GM21786 (cell line): ENCODE results near the gene GSG1.
"Not testable (repeated sequence)": the region's sequence is repeated elsewhere in the genome, so short reads cannot be mapped to it uniquely, and the experiment has no call there.

Experiments
- ATAC-seq: cut with Tn5 transposase; IDR thresholded peaks from one replicate; pipeline ENCODE4 v1.9.1; 2021; ENCODE audit not compliant: unreplicated experiment

The GSG1 gene

DNA sequence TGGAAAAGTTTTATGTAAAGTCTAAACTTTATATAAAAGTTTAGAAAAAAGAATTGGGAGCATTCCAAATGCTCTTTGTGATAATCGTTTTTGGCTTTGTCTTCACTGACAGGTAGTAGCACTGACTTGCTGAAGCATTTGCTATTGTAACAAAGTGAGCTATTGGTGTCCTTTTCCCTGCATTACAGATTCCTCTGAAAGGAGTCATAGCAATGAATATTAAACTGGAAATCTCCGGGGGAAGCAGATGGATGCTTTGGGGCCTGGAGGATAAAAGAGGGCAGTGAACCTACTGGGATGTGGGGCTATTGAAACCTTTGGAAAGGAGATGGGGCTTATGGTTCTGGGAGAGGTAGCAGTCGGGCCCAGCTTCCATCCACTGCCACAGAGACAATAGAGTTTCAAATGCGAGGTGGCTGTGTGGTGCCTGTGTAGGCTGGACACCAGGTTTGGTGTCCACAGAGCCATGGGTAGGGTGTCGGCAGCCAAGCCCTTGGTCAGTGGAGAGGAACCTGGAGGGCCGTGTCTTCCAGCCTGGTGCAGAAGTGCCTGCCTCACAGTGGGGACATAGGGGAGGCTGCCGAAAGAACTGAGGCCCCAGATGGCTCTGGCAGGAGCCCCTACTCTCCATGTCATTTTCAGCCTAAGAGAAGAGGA, 10.1 kb downstream of the GSG1 start:
- no peak for ATAC-seq

DNA sequence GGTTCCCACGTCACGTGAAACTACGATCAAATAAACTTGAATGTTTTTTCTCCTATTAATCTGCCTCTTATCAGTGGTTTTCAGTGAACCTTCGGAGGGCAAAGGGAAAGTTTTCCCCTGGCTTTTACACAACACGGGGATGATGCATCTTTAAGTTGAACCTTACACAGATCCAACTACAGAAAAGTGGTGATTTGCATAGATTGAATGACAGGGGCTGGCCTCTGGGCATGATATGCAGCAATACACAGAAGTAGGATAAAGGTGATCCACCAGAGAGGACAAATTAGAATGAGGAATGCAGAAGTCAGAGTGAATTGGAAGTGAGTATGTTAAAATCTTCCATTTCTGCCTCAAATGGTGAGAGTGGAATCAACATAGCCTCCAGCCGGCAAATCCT, 11.6 kb downstream of the GSG1 start:
- ATAC-seq = no peak

DNA sequence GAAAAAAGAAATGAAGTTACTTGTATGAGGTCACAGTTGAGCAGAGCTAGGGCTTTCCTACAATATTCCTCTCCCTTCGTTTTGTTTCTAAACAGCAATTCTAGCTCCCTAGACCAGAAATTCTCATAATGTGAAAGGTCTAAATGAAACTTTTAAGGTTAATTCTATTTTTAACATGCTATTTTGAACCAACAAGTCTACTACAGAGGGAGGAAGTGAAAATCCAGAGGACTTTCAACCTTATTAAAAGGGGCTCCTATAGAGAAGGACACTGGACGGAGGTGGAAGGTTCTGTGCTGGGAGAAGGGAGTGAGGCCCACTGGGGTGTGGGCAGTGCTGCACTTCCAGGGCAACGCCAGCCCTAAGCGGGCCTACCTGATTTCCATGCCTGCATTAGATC, 13.4 kb downstream of the GSG1 start:
- ATAC-seq = peak; percentile 46

DNA sequence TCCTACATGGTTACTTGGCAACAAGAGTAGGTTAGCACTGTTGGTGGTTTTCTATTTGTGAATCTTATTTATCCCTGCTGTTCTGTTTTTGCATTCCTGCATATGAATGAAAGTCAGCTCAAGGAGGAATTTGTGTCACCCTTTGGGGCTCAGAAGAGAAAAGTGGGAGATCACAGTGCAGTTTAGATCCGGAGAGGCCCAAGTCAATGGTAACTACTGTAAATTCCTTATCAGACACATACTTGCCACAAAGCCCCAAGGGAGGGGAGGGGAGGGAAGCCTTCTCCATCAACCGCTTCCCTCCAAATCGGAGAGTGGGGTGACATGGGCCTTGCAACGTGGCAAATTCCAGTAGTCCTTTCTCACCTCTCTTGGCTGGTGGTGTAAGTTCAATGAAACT, 15.0 kb downstream of the GSG1 start:
- ATAC-seq = no peak

DNA sequence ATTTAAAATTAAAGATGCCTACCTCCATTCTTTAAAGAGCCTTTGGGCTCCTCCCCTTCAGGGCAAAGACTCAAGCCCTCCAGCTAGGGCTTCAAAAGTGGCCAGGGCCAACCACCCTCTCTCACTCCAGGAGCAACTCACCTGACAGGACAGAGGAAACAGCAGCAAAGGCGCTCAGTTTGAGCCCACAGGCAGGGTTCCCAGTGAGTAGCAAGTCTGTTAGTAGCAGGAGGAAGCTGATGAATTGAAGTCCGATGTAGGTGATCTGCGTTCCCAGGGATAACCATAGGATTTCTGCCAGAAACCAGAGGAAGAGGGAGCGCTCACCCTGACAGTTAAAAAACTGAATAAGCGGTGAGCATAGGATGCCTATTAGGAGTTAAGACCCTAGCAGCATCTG, 15.7 kb downstream of the GSG1 start:
- no peak for ATAC-seq

DNA sequence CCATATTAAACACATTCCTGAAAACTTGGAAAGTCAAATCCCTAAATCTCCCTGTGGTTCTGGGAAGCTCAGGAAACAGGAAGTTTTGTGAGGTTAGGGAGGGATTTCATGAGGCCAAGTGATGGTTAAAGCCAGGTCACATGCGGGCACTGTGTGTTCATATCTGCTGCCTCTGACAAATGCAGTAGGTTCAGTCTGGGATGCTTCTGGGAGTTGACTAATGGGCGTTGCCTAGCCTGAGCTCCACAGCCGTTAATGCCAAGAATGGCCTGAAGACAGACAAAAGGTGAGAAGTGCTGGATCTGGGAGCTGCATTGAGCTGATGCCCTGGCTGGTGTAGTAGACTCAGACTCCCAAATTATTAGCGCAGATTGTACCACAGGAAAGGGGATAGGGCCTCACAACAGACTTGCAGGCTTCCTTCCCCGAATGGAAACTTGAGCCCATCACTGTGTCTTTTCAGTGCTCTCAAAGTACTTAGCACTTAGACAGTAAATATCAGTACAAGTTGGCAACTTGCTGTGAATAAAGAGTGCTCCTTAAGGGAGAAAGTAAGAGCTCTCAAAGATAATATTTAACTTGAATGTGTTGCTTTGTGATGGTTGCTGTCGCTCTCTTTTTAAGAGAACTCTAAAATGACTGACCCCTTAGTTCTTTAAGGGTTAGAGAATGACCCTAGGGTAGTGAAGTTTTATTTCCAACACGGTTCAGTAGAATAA, 17.3 kb downstream of the GSG1 start:
- no peak for ATAC-seq

DNA sequence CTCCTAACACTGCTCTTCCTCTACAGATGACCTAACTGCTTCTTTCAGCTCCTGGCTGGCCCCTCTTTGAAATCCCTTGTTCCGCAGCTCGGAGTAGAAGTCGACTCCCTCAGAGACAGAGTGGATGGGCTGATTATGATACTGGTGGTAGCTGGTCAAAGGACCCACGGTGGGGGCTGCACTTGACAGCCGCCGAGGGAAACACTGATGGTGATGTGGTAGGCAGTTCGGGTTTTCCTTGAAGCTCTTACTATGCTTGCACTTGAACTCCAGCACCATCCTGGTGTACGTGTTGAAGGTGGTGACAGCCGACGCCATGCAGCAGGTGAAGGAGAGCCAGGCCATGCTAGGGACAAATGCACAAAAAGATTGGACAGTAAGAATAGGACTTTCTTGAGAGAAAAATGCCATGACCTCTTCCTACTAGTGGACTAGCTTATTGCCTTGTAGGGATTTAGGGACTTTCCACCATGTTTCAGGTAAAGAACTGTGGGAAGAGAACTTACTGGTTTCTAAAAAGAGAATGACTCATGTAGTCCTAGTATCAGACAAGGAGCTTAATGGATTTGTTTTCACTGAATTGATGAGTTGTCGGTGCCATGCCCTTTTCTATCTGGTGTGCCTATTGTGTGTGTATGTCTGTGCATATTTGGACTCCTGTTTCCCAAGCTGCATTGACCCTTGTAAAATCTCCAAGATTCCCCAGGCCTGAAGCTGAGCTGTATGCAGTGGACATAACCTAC, 18.4 kb downstream of the GSG1 start:
- no peak for ATAC-seq

DNA sequence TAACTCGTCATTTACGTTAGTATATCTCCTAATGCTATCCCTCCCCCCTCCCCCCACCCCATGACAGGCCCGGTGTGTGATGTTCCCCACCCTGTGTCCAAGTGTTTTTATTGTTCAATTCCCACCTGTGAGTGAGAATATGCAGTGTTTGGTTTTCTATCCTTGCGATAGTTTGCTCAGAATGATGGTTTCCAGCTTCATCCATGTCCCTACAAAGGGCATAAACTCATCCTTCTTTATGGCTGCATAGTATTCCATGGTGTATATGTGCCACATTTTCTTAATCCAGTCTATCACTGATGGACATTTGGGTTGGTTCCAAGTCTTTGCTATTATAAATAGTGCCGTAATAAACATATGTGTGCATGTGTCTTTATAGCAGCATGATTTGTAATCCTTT, 19.8 kb downstream of the GSG1 start:
- ATAC-seq = not testable (repeated sequence)

DNA sequence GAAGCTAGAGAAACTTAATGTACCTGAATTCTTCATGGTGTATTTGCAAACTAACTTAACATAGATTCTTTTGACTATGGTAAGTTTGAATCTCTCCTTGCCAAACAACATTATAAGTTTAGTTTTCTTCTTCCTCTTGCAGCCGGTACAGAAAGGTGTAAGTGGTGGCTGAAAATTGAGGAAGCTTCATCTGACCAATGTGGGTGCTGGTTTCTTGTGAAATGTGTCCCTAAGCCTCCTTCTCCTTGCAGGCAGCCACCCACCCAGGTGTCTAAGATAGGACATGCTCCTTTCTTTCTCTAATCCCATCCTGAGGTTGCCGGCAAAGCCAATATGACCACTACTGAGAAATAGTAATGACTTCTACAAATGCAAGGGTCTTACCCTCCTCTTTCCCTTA, 20.6 kb downstream of the GSG1 start:
- ATAC-seq = no peak

DNA sequence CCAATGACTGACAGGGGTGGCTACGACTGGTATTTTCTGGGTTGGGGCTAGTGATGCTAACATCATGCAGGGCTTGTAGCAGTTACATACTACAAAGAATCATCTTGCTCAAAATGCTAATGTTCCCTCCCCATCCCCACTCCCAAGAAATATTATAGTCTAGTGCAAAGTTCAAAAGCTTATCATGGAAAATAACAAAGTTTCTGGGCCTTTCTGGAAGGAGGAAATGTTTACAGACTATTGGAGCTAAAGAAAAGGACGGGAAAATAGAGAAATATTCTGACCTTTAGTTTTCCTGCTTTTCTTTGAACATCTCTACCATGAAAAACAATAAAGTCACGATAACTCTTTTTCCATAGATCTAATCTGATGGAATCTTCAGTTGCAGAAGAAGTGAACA, 23.2 kb downstream of the GSG1 start:
- ATAC-seq = no peak

DNA sequence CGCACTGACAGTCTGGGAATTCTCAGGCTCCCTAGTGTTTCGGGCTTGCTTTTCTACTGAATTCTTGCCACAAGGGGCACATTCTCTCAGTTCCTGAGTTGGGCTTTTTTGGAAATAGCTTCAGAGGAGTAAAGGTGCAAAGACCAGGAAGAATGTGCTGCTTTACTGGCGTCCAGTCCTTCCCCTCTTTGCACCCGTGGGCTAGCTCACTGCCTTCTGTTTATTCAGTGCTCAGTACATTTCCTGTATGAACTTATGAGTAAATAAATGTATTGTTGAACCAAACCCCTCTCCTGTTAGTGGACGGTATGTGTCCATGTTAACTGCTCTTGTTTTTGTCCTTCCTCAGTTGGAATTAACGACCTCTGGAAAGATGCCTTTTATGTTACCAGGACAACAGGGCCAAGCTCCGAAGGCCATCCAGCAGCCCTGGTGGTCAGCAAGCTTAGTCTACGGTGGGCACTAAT, 24.0 kb downstream of the GSG1 start:
- no peak for ATAC-seq

DNA sequence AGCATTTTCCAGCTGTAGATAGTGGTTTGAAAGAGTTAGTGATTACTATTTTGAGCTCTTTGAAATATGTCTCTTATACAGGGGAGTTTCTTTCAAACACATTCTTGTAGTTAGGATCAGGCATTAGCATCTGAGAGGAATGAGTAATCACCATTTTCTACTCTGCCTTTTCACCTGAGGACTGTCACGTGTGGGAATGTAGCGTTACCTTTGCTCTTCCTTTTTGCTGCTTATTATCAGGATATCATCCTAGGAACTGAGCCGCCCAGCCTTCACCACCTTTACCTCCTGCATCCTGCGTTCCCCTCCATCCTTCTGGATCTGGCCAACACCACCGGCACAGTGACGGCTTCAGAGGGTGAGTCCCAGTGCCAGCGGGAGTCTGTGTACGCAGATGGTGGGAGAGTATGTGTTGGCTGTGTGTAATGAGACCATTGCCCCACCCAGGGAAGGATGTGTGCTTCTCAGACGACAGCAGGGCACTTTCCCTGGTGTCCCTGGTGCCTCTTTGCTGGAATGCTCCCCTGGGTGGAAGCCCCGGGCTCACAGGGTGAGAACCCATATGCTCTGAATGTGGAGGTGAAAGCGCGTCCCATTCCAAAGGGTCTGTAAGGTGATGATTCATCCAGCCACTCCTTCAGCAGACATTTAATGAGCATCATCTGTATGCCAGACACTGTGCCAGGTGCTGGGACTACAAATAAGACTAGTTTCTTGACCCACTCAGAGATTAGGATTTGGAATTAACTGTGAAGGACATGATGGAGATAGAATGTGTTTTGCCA, 27.5 kb downstream of the GSG1 start:
- ATAC-seq = no peak

DNA sequence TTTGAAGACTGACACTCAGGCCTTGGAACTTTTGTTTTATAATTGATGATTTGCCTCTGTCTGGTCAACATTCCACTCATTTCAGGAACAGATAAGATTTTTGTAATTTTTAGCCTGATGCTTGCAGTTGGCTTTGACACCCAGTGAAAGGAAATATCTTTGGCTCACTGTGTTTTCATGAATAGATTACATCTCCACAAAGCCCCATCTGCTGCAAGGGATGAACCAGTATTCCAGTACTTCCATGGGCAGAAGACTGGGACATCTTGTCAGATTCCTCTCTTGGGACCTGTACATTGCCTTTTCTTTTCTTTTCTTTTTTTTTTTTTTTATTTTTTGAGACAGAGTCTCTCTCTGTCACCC, 28.4 kb downstream of the GSG1 start:
- no peak for ATAC-seq

DNA sequence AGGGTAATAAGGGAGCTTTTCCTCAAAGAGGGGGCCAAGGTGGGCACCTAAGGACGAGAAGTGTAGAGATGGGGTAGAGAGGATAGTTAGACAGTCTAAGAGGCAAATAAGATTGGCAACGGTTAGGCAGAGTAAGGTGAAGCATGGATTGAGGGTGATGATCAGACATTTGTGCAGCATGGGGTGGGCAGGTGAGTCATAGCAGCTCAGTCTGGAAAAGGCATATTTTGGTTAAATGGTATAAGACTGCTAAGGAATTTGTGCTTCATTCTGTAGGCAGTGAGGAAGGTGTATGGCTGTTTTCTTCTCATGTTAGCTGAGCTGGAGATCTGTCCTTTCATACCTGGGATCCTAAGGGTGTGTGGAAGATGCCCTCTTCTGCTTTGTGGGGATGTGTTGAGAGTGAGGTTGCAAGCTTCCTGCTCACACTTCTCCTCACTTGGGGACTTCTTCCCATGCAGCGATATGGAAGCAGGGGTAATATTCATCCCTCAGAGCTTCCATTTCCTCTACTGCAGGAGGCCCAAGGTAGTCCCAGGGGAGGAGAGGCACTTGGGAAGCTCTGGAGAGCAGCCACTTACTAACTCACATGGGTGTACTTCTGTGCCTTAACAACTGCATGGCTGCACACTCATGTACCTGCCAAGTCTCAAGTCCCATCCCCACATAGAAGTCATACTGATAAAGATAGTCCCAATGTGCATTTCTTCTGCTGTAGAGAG, 28.9 kb downstream of the GSG1 start:
- ATAC-seq = no peak

DNA sequence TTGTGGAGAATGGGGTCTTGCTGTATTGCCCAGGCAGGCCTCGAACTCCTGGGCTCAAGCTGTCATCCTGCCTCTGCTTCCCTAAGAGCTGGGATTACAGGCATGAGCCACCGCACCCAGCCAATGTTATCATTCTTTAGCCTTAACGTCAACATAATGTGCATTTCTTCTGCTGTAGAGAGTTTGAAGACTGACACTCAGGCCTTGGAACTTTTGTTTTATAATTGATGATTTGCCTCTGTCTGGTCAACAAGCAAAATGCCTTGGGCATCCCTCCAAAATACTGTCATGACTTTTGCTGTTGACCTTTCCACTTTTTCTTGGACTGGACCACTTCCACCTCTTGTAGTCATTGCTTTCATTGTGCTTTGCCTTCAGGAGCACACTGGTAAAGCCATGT, 30.3 kb downstream of the GSG1 start:
- no peak for ATAC-seq

DNA sequence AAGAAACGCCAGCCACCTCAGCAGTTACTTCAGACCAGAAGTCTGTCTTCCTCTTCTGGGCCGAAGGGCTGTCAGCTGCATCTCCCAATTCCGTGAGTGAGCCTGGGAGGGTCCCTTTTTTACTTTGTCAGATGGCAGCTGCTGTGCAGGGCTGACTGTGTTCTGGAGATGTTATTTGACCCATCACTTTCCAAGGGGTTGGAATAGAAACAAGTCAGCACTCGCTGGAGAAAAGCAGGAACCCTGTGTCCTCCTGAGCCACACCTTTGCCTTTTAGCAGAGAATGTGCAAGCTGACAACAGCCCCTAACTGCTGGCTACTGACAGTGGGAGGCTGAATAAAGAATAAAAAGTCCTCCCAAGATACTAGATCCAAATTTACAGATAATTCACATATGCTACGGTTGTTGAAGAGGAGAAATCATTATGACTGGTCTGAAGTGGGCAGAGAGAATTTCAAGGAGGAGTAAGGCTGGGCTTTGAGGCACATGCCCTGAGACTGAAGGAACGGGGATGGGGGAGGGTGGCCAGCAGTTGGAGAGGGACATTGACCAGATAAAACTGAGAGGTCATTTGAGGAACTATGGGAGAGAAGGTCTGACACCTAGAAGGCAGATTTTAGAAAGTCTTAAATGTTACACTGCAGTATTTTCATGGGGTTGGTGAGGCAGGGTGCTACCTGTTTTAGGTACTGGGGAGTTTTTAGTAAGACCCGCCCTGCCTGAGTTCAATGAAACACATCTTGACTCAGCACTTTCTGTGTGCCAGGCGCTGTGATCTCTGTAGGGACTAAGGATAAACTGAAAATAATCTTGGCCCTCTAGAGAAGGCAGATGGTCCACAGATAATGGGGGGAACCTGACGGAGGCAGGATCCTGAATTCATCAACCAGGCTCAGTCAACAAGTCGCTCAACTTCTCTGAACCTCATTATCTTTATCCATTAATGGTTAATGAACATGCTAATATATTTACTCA, 31.9 kb downstream of the GSG1 start:
- ATAC-seq = no peak

DNA sequence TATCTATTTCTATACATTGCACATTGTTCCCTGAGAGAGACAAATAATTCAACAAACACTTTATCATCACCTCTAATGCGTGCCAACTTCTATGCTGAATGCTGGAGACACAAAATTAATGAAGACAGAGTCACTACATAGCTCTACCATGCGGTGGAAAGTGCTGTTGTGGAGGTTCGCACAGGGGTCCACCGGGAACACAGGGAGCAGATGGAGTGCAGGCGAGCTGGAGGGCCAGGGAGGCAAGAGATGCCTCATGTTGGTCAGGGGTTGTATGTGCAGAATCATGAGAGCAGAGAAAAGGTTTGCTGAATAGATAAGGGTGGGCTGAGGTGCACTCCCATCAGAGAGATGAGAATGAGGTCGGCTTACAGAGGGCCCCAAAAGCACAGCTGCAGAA, 34.1 kb downstream of the GSG1 start:
- no peak for ATAC-seq

DNA sequence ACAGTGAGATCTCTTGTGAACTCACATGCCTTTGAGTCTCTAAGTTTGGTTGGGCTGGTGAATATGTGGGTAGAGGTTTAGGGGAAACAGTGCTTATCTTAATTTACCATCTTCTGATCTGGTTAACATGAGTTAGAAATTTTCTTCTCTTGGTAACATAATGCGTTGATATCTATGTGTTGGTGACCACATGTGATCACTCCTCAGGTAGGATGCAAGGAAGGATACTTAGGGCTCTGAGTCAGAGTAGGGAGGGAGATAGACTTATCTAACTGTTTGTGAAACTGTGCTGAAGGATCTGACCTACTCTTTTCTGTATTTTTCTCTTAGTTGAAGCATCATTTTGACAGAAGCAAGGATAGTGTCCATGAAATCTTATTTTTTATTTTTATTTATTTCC, 36.1 kb downstream of the GSG1 start:
- no peak for ATAC-seq

DNA sequence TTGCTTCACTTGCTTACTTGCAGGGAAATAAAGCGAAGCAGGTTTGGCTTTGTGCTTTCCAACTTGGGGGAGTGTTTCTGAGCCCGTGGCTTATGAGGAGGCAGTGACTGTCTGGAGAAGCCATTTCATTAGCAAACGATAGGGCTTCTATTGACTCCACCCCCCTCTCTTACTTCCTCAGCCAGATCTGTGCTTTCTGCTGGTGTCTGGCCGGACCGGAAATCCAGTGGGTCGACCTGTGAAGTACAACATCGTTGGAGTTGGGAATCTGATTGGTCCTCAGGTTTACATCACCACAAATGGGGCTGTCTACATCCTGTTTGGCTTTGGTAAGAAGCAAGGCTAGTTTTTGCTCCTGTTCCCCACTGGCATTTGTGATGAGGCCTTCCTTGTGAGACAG, 37.0 kb downstream of the GSG1 start:
- ATAC-seq = no peak

DNA sequence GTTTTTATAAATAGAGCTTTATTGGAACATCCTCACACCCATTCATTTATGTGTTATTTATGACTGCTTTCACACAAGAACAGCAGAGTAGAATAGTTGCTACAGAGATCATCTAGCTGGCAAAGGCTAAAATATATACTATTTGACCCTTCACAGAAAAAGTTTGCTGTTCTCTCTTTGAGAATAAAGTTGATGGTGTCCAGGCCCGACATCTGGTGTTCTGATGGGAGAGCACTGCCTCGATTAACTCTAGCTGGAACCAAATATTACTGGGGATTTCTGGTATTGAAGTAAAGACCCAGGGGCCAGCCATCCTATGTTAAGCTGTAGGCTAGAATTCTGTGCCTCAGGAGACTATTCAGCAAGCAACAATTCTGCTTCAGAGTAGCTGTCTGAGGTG, 37.5 kb downstream of the GSG1 start:
- no peak for ATAC-seq
